GM20431 (cell line): ENCODE measurements around the gene SNCB.
"Not testable (repeated sequence)": the region's sequence is repeated elsewhere in the genome, so short reads cannot be mapped to it uniquely, and the experiment has no call there.

Experiments used
- in situ Hi-C: fragments of 300-500 bp; cut with MseI, MboI; formaldehyde crosslinking; loops from one replicate; pipeline ENCODE4 v1.15.0; 2020; ENCODE audit warnings: low sequenced_read_pairs; ENCODE audit not compliant: unreplicated experiment

The SNCB gene

DNA sequence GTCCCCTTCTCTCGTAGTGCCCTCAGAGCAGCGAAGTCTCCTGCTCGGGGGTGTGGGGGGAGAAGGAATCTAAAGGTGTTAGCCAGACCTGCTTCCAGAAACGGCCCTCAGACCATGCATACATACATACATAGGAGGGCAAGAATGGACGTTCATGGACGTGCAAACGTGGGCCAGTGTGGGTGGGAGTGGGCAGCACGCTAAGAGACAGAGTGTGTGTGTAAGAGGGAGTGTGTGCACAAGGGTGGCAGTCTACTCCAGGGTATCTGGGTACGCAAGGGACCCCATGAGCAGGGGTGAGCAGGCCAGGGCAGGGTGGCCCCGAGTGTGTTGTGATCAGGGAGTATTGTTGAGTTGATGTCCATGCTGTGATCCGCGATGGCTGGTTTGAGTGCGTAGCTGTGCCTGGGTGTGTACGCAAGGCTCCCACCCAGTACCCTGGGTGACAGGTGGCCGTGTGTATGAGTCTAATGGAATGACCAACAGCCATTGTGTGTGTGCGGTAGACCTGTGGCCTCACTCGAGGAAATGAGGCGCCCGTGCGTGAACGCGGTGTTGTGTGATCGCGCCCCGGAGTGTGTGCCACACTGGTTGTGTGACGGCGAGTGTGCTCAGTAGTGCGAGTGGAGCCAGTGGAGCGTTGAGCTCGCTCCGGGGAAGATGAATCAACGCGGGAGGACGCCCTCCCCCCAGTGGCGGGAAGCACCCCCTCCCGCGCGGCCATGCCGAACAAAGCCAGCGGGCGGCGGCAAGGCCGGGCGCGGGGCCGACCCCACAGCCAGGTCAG lies 21.2 kb downstream of the SNCB start:
- in situ Hi-C loops: no loop called here

DNA sequence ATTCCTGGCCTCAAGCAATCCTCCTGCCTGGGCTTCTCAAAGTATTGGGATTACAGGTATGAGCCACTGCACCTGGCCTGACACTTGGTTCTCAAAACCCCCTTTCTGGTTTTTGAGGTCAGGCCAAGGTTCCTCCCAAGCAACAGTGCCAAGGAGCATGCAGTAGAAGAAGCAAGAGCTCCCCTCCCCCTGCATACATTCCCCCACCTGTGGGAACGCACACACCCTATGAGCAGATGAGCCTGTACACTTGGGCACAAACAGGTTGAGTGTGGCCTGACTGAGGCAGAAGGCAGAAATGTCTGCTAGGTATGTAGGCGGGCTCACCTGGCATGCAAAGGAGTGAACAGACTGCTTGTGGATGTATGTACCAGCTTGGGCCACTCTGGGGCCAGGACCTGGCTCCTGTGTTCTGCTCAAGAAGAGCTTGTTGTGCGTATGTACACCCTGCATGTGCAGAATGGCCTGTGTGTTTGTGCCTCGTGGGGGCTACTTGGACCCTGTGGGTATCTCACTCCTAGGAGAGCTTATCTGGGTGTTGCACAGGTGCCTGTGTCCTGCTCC lies 22.1 kb downstream of the SNCB start:
- in situ Hi-C loops: no loop called here

- in situ Hi-C loops: no loop called here
Measured at GRCh38 chr5:176606875-176607274, 23.5 kb downstream of the SNCB start.

DNA sequence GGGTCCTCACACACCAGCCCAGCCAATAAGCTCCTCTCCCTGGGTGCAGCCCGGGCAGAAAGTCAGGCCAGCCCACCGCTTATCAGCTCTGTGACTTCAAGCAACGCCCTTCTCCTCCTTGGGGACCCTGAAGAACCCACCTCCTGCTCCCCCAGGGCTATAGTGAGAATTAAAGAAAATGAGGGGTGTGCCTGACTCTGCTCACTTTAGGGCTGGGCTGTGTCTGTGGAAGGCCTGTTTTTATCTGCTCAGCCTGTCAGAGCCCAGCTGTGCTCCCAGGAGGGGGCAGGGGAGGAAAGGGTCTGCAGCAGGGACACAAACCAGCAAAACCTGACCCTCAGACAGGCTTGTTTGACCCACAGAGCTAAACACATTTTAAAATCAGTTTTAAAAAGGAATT lies 24.3 kb downstream of the SNCB start:
- in situ Hi-C loops: no loop called here

DNA sequence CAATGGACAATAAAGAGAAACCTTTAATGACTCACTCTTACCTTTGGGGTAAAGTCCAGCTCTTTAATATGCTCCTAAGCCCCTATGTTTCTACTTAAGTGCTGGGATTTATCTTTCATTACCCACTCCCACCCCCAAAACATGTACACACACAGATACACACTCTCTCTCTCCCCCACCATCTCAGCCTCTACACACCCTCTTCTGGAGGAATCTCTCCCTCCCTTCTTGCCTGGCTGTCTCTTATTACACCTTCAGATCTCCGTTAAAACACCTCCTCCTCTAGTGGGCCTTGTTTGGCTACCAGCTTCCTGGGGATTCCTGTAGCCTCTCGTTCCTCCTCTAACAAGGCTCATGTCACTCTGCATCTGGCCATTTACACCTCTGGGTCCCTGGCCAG lies 27.2 kb downstream of the SNCB start:
- in situ Hi-C loops: no loop called here

DNA sequence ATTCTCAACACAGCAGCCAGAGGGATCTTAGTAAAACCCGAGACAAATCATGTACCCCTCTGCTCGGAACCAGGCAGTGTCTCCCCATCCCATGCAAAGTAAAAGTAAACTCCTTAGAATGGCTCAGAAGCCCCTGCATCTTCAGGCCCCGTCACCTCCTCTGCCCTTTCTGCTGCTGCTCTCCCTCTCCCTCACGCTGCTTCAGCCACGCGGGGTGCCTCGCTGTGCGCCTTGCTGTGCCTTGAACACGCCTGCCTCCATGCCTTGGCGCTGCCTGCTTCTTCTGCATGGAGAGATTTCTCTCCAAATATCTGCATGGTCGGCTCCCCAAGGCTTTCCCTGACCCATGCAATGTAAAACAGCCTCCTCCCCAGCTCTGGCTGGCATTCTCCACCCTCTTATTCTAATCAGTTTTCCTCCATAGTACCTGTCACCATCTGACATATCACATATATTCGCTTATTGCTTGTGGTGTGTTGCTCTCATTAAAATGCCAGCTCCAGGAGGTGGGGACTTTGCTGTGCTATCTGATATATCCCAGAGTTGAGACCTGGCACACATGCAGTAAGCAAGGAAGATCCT lies 28.3 kb downstream of the SNCB start:
- in situ Hi-C loops: no loop called here

DNA sequence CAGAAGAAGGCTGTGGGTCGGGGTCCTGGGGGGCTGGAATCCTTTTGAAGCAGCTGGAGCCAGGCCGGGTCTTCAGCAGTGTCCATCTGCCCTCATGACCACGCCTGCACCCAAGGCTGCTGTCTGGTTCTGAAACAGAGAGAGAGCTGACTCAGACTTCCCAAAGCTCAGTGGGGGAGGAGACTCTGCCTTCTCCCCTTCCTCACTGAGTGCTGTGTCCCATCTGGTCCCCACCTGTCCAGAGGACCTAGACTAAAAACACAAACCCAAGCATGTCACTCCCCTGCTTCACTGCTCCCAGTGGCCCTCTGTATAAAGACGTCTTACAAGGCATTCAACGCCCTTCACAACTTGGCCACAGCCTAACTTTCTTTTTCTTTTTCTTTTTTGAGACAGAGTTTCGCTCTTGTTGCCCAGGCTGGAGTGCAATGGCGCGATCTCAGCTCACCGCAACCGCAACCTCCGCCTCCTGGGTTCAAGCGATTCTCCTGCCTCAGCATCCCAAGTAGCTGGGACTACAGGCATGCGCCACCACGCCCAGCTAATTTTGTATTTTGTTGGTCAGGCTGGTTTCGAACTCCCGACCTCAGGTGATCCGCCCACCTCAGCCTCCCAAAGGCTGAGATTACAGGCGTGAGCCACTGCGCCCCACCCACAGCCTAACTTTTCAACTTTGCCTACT lies 30.4 kb downstream of the SNCB start:
- in situ Hi-C loops: not testable (repeated sequence)

GRCh38 chr5:176597417-176598389 lies 32.6 kb downstream of the SNCB start:
- in situ Hi-C loops: no loop called here

GRCh38 chr5:176596689-176597416 lies 33.5 kb downstream of the SNCB start:
- in situ Hi-C loops: no loop called here

- in situ Hi-C loops: no loop called here
Measured at GRCh38 chr5:176596069-176596644, 34.2 kb downstream of the SNCB start.

- in situ Hi-C loops: no loop called here
Measured at GRCh38 chr5:176595386-176595943, 34.9 kb downstream of the SNCB start.

- in situ Hi-C loops: no loop called here
Measured at GRCh38 chr5:176594554-176594953, 35.8 kb downstream of the SNCB start.

- in situ Hi-C loops: no loop called here
Measured at GRCh38 chr5:176593273-176593869, 37.0 kb downstream of the SNCB start.

DNA sequence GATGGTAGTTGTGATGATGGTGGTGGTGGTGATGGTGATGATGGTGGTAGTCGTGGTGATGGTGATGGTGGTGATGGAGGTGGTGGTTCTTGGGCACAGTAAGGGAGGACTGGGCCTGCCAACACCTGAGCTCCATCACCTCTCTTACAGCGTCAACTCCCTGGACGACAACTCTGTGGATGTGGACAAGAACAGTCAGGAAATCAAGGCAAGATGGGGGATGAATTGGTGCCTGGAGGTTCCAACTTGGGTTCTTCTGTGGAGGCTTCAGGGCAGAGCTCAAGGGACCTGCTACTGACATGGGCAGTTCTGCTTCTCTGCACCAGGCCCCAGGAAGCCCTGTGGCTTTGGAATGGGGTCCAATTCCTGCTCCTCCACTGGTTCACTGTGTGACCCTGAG lies 37.8 kb downstream of the SNCB start:
- in situ Hi-C loops: no loop called here

- in situ Hi-C loops: not testable (repeated sequence)
Measured at GRCh38 chr5:176591667-176592066, 38.7 kb downstream of the SNCB start.

GRCh38 chr5:176590035-176590717 lies 40.2 kb downstream of the SNCB start:
- in situ Hi-C loops: no loop called here

- in situ Hi-C loops: no loop called here
Measured at GRCh38 chr5:176589039-176589769, 41.1 kb downstream of the SNCB start.
